Tibial nerve (tissue), 3 donors: ENCODE data around the gene RAE1.

Source experiments
- CTCF ChIP-seq, 5 experiments: fragments of 200-600 bp in 3 of 5; fragments of 450-650 bp in 2 of 5; sonication (generic) in 3 of 5; IDR thresholded peaks; one replicate each; pipeline ENCODE4 v1.5.1; 2016 to 2019; ENCODE audit warnings: antibody characterized with exemption in 5 of 5, mild to moderate bottlenecking in 3 of 5, moderate library complexity in 2 of 5
- POLR2A ChIP-seq, 2 donors: fragments of 450-650 bp; IDR thresholded peaks; one replicate each; pipeline ENCODE4 v1.6.1; 2017; ENCODE audit warnings: antibody characterized with exemption in 2 of 2, mild to moderate bottlenecking in 2 of 2, moderate library complexity in 2 of 2

GRCh38 chr20:57378107-57378506, 27.1 kb downstream of the RAE1 start:
- no peak for TF ChIP-seq CTCF (IDR thresholded peaks at IDR 0.05)
- TF ChIP-seq POLR2A (IDR thresholded peaks at IDR 0.05), result no peak
